Activated CD8-positive, alpha-beta memory T cell treated with anti-CD3 and anti-CD28 coated beads, Interleukin-2, amount 50 U/mL, for 24 hours (primary cell): ENCODE data around the gene MARCHF9.

Experiments used
- DNase-seq: peaks from one replicate; pipeline ENCODE4 v3.0.0-alpha.2; 2020; ENCODE audit errors: extremely low read depth

MARCHF9 gene

DNA sequence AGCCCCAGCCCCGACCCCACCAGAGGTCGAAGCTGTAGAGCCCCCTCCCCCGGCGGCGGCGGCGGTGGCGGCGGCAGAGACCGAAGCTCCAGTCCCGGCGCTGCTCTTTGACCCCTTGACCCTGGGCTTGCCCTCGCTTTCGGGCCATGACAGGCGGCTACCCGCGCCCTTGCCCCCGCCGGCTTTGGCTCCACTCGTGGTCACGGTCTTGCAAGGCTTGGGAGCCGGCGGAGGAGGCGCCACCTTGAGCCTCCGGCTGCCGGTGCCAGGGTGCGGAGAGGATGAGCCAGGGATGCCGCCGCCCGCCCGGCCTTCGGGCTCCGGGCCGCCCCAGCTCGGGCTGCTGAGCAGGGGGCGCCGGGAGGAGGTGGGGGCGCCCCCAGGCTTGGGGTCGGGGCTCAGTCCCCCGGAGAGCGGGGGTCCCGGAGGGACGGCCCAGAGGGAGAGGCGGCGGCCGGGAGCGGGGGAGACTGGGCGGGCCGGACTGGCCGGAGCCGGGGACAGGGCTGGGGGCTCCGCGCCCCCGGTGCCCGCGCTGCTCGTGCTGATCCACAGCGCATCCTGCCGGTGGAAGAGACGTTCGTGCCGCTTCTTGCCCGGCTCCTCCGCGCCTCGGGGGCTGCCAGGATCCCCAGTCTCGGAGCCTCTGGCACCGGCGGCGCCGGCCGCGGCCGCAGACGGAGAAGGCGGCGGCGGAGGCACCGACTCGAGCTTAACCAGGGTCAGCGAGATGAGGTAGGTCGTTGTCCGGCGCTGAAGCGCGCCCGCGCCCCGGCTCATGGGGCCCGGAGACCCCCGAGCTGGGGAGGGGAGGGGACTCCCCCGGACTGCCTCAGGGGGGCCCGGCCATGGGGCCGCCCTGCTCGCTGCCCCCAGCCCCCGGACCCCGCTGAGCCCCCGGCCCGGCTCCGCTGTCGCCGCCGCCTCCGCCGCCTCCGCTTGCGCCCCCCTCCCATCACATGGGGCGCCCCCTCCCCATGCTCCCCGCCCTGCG is 17.1 kb upstream of the MARCHF9 start:
- no peak for DNase-seq

DNA sequence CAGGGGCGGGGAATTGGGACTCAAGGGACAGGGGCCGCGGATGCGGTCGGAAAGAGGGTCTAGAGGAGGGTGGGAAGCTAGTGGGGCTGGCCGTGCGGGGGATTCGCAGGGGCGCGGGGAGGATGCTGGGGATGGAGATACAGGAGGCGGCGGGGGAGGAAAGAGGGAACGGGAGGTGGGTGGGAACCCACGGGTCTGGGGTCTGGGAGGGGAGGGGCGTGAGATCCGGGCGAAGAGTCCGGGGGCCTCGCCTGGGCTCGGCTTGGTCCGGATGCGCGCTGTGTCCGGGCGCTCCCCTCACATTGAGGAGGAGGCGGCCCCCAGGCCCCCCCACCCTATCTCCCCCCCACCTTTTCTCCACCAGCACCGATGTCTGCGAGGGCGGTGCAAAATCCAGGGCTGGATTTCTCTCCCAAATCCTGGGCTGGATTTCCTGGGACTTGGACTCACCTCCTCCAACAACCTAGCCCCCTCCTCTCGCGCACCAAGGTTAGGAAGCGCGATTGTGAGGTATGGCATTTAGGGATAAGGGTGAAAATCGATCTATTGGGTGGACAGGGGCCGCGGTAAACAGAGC is 16.2 kb upstream of the MARCHF9 start, which contains the start of gene AGAP2:
TSS of gene AGAP2 (minus strand) at position 82 of the 577 bp plus-strand sequence. CDS start 496 bp downstream, outside the sequence.
- no peak for DNase-seq

- DNase-seq: no peak
Observed at GRCh38 chr12:57739387-57739786, 15.5 kb upstream of the MARCHF9 start.

DNA sequence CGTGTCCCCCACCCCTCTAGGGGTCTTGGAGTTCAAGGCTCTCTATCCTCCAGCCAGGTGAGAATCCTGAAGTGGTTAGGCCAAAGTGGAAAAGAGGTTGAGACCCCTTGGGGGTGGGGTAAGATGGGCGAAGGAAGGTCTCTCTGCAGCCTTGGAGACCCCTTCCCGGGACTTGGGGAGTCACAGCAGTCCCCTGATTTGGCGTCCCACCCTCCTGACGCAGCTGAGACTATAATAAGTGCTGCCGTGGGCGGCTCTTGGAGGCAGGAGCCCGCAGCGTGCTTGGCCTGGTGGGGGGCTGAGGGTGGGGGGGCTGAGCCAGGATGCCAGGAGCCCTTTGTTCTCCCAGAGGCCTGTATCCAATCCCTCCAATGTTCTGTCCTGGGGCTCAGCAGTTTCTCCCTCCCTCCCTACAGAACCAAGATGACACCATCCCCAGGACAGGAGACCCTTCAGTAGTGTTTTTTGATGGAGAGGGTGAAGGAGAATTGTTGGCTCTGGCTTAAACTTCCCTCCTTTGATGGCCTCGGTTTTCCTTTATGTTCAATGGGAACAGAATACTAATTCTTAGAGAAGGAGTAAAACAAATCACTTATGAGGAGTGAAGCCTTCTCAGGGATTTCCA is 14.9 kb upstream of the MARCHF9 start:
- no peak for DNase-seq

DNA sequence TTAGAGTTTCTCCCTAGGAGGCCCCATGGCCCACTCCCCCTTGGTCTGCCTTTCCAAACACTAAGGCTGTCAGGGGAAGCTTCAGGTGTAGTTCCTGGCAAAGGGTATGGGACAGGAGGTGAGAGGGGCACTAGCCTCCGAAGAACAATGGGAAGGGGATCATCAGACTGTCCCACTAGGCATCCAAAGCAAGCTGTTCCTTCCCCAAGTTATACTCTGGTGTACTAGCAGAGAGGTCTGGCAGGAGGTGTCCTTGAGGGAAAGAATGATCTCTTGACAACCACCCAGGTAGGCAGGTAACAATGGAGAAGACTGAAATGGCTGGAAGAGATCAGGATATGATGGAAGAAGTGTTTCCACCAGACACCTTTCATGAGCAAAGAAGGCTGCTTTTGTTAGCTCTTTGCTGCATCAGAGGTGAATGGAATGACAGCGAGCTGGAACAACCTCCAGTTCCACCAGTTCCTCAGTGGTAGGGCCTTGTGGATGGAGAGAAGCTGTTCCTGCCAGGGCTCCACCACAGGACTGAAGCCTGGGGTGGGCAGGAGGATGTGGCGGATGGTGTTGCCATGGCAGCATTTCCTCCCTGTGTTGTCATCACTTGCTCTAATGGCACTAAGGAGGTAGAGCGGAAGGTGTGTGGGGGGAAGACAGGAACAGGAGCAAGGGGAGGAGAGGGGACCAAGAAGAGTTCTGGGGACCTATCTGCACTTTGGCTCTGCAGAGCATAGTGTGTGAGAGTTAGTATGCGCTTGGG is 14.1 kb upstream of the MARCHF9 start:
- no peak for DNase-seq

- no peak for DNase-seq
Observed at GRCh38 chr12:57741413-57741789, 13.5 kb upstream of the MARCHF9 start.

- DNase-seq: peak; percentile 64
Observed at GRCh38 chr12:57741844-57742738, 12.8 kb upstream of the MARCHF9 start.

- DNase-seq: no peak
Observed at GRCh38 chr12:57743769-57744168, 11.1 kb upstream of the MARCHF9 start.

GRCh38 chr12:57744194-57744776 is 10.6 kb upstream of the MARCHF9 start:
- no peak for DNase-seq

GRCh38 chr12:57744777-57745484 is 10.0 kb upstream of the MARCHF9 start, which contains the start of gene TSPAN31:
Gene TSPAN31, plus strand, starts transcription at chr12:57745039. Its CDS starts 116 bp downstream, at chr12:57745155.
- peak; percentile 89 for DNase-seq

DNA sequence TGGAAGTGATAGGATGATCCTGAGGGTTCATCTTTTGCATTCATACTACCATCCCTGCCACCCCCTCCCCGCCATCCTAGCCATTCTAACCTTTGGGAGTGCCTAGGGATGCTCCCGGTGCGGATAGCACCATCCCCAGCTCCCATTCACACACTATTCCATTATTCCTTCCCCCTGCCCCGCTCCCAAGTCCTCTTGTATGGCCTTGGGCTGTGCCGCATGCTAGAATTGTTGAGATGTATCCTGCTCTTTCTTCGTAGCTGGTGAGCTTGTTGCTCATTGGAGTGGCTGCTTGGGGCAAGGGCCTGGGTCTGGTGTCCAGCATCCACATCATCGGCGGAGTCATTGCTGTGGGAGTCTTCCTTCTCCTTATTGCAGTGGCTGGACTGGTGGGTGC is 9.4 kb upstream of the MARCHF9 start:
- no peak for DNase-seq

DNA sequence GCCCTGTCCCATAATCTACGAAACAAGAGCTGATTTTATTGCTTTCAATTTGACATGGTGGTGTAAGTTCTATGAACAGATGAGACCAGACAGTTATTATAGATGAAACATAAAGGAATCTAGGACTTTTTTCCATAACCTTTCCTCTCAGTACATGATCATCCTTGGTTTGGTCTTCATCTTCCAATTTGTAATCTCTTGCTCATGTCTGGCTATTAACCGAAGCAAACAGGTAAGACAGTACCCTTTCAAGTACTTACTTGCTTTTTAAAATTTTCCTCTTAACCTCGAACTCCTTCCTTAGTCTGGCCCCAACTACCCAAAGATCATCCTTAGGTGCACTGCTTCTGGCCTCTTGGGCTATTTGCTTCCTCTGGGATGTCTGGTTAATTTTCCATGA is 8.9 kb upstream of the MARCHF9 start:
- no peak for DNase-seq

DNA sequence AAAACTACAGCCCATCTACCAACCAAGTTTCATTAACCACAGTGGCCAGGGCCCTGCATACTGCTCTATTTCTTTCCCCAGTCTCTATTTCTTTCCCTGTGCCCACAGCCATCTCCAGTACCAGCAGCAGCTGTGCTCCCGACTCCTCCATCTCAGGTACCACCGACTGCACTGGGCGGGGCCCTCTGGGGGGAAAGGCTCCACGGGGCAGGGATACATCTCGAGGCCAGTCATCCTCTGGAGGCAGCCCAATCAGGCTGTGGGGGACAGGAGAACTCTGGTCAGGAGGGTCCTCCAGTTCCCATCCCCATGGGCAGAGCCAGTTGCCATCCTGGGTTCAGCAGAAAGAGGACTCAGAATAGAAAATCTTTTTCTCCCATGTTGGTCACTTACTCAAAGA is 5.8 kb upstream of the MARCHF9 start:
- DNase-seq: no peak

DNA sequence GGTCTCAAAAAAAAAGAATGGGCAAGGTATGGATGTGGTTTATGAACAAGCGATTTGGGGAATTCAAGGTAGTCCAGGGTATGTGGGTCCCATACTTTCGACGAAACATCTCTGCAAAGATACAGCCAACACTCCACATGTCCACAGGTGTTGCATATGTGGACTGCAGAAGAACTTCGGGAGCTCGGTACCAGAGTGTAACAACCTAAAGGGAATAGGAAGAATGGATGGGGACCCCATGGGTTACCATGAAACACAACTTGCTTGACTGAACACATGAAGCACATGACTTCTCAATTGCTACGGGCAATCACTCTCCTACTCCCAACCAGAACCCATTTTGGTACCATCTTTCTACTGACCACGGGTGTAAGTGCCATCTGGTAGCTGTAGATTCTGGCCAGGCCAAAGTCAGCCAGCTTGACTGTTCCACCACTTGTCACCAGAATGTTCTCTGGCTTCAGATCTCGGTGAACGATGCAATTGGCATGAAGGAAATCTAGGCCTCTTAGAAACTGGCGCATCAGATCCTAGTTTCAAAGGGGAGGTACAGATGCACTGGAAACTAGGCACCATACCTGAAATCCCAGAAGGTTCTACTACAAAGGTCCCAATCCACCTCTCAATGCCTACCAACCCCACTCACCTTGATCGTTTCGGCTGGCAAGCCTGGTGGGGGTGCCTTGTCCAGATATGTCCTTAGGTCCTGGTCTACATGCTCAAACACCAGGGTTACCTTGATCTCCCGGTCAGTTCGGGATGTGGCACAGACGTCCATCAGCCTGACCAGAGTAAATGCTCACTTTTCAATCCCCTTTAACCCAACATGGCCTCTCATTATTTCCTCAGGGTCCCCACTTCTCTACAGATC is 4.1 kb upstream of the MARCHF9 start:
- DNase-seq: no peak

- no peak for DNase-seq
Observed at GRCh38 chr12:57751432-57751787, 3.5 kb upstream of the MARCHF9 start.

- DNase-seq: peak; percentile 98
Observed at GRCh38 chr12:57751788-57752667, 2.9 kb upstream of the MARCHF9 start, which contains the start of gene CDK4. Gene CDK4, minus strand, starts transcription at chr12:57752310. Its CDS starts 593 bp downstream, at chr12:57751717.

DNA sequence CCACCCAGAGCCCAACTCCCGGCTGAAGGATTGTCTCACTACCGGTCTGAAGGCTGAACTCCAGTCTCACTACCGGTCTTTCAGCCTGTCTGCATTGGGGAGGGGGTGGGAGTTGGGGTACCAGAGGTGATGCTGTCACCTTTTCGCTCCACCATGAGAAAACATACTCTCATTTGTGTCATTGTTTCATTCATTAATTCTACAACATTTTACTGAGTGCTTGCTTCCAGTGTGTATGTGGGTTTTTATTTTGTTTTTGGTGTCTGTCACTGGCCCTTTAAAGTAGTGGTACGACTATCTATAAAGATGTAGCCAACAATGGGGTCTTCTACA is 2.3 kb upstream of the MARCHF9 start:
- DNase-seq: no peak
